Suprapubic skin (tissue), 4 donors: Measurements from ENCODE around the gene PSMC4.

ENCODE experiments used
- CTCF ChIP-seq, 2 donors: fragments of 200-600 bp in 1 of 2; fragments of 450-650 bp in 1 of 2; sonication (generic) in 1 of 2; IDR thresholded peaks; one replicate each; pipeline ENCODE4 v1.5.1; 2016 to 2019; ENCODE audit warnings: antibody characterized with exemption in 2 of 2, mild to moderate bottlenecking in 1 of 2, moderate library complexity in 1 of 2
- POLR2A ChIP-seq, 2 donors: fragments of 450-650 bp; IDR thresholded peaks; one replicate each; pipeline ENCODE4 v1.6.1; 2017; ENCODE audit warnings: antibody characterized with exemption in 2 of 2, mild to moderate bottlenecking in 2 of 2, moderate library complexity in 2 of 2
- POLR2AphosphoS5 ChIP-seq, 3 donors: sonication (generic); formaldehyde crosslinking; IDR thresholded peaks; one replicate each; pipeline ENCODE4 v1.6.1; 2017; ENCODE audit warnings: antibody characterized with exemption in 3 of 3

DNA sequence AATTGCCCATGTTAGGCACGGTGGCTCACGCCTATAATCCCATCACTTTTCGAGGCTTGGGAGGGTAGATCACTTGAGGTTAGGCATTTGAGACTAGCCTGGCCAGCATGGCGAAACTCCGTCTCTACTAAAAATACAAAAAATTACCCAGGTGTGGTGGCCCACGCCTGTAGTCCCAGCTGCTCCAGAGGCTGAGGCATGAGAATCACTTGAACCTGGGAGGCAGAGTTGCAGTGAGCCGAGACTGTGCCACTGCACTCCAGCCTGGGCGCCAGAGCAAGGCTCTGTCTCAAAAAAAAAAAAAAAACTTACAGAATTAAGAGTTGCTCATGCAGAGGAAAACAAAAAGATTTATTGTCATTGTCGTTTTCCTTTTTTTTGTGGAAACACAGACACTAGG, 3.4 kb upstream of the PSMC4 start:
- no peak for TF ChIP-seq CTCF (IDR thresholded peaks at IDR 0.05)
- no peak for TF ChIP-seq POLR2AphosphoS5 (IDR thresholded peaks at IDR 0.05)
- no peak for TF ChIP-seq POLR2A (IDR thresholded peaks at IDR 0.05)
